GM19328 (cell line): ENCODE data around the gene AMBP.
A peak's percentile ranks its signal among the peaks of the same experiment; 100 is the strongest.

Experiments
- ATAC-seq: cut with Tn5 transposase; IDR thresholded peaks from one replicate; pipeline ENCODE4 v1.9.1; 2021; ENCODE audit warnings: mild to moderate bottlenecking, moderate library complexity; ENCODE audit not compliant: unreplicated experiment

Gene AMBP

DNA sequence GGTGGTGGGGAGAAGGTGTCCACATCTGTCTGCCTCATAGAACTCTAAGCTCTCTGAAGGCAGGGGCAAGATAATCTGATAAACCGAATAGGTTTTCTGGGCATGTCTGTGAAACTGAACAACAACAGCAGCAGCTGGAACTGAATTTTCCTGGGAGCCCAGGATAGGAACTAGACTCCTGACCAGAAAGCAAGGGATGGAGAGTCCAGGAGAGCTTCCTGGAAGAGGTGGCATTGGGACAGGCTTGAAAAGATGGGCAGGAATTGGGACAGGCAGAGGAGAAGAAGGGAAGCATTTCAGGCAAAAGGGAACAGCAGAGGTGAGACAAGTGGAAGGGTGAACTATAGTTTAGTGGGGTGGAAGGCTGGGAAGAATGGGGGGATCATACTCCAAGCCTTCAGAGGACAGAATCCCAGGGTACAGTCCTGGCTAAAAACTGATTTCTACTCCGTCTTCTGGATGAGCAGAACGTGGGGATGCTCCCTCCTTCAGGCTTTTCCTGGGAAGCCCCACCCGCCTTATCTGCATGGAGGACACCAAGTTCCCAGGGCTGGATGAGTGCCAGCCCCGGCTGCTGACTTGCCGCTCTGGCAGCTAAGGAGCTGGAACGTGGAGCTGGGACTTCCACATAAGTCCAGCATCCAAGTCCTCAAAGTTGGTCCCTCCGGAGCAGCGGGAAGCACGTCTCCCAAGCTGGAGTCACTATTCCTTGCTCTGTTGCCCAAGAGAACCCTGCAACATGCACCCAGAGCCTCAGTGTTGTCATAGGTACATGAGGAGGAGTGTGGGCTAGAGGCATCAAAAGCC, 34.9 kb upstream of the AMBP start:
- no peak for ATAC-seq

- ATAC-seq: no peak
These were observed 34.2 kb upstream of the AMBP start for GRCh38 chr9:114112325-114112724.

- ATAC-seq: no peak
These were observed 32.1 kb upstream of the AMBP start for GRCh38 chr9:114110180-114110579.

- no peak for ATAC-seq
These were observed 31.0 kb upstream of the AMBP start for GRCh38 chr9:114109124-114109523.

DNA sequence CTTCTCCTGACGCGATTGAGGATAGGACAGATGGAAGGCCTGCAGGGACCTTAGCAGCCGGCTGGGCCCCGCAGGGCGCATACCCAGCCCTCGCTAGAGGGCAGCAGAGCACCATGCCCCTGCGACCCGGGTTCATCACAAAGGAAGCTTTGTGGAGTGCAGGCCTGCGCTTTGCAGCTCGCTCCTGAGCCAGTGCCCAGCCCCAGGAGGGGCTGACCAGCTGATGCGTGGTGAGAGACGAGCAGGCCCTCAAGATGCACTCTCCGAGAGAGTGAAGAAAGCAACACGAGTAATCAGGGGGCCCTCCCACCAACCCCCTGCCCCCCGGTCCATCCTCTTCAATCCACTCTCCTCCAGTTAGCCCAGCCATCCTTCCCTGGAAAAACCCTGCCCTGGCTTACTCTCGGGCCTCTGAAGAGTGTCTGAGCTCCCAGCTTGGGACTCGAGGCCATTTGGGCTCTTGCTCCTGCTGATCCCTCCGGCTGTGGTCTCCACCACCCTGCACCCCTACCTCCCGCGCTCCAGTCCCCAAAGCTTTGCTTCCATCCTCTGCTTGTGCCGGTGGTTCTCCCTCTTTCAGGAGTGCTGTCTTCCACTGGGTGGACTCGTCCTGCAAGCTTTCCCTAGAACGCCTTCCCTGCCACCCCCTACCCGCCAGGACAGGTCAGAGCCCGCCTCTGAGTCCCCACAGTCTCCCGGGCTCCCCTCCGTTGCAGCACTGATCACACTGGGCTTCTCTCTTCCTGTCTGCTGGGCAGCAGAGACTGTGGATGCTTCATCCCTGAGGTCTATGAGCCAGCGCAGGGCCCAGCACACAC, 30.1 kb upstream of the AMBP start:
- peak; percentile 53 for ATAC-seq

- no peak for ATAC-seq
These were observed 29.3 kb upstream of the AMBP start for GRCh38 chr9:114107286-114108001.

- no peak for ATAC-seq
These were observed 27.1 kb upstream of the AMBP start for GRCh38 chr9:114105236-114105635.

- ATAC-seq: no peak
These were observed 24.4 kb upstream of the AMBP start for GRCh38 chr9:114102484-114102883.

DNA sequence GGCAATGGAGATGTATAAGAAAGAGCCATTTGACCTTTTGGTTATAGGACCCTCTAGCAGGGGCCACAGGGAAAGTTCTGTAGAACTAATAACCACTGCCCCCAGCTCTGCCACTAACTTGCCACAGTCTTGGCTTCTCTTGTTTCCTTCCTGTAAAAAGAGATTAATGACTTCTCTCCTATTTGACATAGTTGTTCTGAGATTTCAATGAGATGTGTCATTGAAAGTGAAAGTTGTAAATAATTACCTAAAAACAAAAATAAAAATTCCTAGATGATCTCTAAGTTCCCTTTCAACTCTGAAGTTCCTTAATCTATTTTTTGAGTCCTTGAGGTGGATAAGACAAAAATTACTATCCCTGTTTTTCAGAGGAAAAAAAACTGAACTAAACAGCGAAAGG, 22.4 kb upstream of the AMBP start:
- no peak for ATAC-seq

- ATAC-seq: no peak
These were observed 21.7 kb upstream of the AMBP start for GRCh38 chr9:114099669-114100270.

DNA sequence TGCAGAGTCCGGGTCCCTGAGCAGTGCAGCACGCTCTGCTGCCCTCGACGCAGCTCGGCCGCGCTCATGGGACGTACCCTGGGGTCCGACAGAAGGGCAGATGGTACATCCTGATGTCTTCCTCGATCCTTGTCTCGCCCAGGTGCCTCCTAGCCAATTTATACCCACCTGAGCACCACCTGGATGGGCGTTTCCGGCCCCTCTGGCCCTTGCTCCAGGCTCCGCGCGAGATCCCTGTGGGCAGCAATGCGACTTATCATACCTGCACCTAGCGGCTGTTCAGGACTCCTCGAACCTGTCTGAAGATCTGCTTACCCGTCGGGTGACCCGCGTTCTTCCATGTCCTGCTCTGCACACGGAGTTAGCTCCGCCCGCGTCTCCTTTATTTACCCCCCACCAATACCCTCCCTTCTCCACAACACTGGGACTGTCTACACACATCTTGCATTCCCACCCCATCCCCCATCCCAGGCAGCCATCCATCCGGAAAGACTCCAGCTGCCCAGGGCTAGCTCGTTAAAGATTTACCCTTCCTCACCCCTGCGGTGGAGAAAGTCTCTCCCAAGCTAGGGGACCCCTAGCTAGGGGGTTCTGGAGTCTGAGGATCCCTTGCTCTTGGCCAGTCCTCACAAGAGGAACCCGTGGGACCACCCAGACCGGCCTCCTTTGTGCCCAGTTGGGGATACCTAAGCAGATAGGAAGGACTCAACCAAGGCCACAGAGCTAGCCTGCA, 21.0 kb upstream of the AMBP start, which contains the start of gene KIF12:
Gene KIF12 (minus strand): TSS at position 357 of the 733 bp plus-strand sequence. CDS start 16 bp downstream, at position 341.
- no peak for ATAC-seq

- no peak for ATAC-seq
These were observed 20.2 kb upstream of the AMBP start for GRCh38 chr9:114098021-114098935.

GRCh38 chr9:114097613-114098020, 19.5 kb upstream of the AMBP start:
- no peak for ATAC-seq

- ATAC-seq: no peak
These were observed 18.9 kb upstream of the AMBP start for GRCh38 chr9:114096866-114097612.

DNA sequence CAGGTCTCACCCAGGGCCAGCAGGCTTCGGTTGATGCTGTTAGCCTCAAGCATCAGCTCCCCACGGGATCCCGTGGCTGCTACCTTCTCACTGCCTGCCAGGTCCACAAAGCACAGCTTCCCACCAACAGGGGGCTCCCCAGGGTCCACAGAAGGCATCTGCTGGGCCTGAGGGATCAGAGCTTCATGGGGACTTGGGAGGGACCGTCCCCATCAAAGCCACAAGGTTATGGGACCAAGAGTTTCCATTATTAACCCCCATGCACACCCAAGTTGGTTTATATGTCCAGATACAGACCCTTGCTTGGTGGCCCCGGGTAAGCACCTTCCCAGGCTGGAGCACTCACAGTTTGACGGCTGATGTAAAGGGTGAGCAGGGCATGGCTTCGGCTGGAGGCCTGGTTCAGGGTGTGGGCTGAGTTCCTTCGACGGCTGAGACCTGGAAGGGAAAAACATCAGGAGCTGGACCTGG, 18.0 kb upstream of the AMBP start:
- ATAC-seq: no peak

GRCh38 chr9:114094971-114095370, 16.9 kb upstream of the AMBP start:
- ATAC-seq: no peak

- no peak for ATAC-seq
These were observed 15.8 kb upstream of the AMBP start for GRCh38 chr9:114093761-114094505.

GRCh38 chr9:114093031-114093471, 15.0 kb upstream of the AMBP start:
- no peak for ATAC-seq
